Measurements from ENCODE around the gene CDH4.
"Not testable (repeated sequence)": the region's sequence is repeated elsewhere in the genome, so short reads cannot be mapped to it uniquely, and the experiment has no call there.

The CDH4 gene

DNA sequence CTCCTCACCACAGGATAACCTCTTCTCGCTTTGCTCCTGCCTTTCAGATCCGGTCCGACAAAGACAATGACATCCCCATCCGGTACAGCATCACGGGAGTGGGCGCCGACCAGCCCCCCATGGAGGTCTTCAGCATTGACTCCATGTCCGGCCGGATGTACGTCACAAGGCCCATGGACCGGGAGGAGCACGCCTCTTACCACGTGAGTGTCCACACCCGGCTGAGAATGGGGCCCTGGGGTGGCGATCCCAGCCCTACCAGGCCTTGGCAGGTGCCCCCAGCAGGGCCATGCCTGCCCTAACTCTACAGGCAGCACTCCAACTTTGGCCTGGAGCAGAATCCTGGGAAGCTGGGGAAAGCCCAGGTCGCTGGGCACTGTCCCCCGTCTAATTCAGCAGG, 592.6 kb downstream of the CDH4 start:
- no peak for DNase-seq

GRCh38 chr20:61845233-61845671, 593.2 kb downstream of the CDH4 start:
- DNase-seq = no peak

DNA sequence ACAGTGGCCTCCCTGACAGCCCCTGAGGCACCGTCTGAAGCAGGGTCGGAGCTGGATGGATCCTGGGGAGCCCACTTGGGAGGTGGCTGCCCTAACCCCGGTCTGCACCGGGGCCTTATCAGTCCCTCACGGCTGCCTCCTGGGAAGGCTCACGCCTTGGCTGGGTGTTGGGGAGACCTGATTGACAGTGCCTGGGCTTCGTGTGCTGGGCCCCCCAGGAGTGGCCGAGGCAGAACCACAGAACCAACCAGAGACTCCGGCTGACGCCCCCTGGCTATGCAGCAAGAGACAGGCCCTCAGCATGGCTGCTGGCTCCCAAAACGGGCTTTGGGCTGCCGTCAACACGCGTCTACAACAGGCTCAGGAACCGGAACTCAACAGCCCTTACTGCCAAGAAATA, 594.0 kb downstream of the CDH4 start:
- DNase-seq = no peak

- no peak for DNase-seq
These were observed 594.8 kb downstream of the CDH4 start for GRCh38 chr20:61846741-61847419.

DNA sequence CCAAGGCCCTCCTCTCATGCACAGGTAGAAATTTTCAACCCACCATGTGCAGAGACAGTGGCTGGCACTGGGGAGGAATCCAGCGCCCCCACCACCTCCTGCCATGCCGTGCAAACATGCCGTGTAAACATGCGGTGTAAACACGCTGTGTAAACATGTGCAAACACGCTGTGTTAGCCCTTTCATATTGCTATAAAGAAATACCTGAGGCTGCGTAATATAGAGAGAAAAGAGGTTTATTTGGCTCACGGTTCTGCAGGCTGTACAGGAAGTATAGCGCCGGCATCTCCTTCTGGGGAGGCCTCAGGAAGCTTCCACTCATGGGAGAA, 595.3 kb downstream of the CDH4 start:
- DNase-seq = no peak

- no peak for DNase-seq
These were observed 595.9 kb downstream of the CDH4 start for GRCh38 chr20:61847986-61848385.

- DNase-seq = no peak
These were observed 596.8 kb downstream of the CDH4 start for GRCh38 chr20:61848851-61849250.

DNA sequence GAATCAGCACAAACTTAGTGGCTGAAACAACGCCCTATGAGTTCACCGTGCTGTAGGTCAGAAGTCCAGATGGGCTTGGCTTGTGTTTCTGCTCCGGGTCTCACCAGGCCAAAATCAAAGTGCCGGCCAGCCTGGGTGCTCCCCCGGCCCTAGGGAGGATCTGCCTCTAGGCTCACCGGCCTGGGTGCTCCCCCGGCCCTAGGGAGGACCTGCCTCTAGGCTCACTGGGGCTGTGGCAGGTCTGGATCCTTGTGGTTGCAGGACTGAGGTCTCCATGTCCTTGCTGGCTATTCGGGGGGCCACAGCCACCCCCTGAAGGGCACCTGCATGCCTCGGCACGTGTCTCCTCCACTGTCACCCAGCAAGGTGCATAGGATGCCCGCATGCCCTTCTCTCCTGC, 597.3 kb downstream of the CDH4 start:
- DNase-seq = no peak

- no peak for DNase-seq
These were observed 597.8 kb downstream of the CDH4 start for GRCh38 chr20:61849822-61850221.

DNA sequence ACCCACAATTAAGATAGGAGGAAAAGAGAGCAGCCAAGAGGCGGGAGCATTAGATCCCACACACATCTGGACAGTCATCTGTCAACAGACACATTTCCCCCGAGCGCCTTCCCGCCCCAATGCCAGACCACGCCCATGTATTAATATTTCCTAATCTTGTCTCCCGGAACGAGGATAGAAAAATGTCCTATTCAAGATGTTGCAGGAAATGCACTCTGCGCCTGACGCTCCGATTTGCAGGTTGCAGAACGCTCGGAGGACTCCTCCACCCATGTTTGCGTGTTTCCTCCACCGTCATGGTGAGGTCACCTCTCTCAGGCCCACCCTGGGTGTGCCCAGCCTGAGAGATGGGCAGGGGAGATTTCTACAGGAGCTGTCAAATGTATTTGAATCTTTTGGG, 598.4 kb downstream of the CDH4 start:
- no peak for DNase-seq

- DNase-seq = no peak
These were observed 599.2 kb downstream of the CDH4 start for GRCh38 chr20:61850926-61851900.

DNA sequence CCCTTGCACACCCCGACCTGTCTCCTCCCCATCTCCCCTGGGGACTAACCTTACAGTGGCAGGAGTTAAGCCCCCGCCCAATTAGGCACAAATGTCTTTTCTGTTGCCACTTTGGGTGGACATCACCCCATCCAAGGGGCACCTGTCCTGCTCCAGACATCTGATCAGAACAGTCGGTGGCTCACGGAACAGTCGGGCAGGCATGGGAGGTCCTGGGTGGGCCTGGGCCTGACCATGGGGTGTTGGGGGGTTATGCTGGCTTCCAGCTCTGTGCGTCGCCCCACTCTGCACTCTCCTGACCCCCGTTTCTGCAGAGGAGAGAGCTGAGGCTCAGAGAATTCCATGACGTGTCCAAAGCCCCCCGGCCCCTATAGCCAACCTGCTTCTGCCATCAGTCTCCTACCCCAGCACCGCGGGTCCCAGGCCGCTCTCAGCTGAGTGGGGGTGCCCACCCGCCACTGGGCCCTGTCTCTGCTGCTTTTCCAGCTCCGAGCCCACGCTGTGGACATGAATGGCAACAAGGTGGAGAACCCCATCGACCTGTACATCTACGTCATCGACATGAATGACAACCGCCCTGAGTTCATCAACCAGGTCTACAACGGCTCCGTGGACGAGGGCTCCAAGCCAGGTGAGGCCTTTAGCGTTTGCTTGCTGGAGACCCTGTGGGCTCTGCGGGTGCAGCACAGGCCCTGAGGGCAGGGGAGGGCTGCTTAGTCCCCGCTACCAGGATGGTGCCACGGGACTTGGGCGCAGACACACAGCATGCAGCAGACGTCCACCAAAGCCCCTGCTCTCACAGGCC, 600.4 kb downstream of the CDH4 start:
- DNase-seq = no peak

- DNase-seq = no peak
These were observed 601.3 kb downstream of the CDH4 start for GRCh38 chr20:61853073-61854005.

- DNase-seq = not testable (repeated sequence)
These were observed 602.5 kb downstream of the CDH4 start for GRCh38 chr20:61854538-61854937.

DNA sequence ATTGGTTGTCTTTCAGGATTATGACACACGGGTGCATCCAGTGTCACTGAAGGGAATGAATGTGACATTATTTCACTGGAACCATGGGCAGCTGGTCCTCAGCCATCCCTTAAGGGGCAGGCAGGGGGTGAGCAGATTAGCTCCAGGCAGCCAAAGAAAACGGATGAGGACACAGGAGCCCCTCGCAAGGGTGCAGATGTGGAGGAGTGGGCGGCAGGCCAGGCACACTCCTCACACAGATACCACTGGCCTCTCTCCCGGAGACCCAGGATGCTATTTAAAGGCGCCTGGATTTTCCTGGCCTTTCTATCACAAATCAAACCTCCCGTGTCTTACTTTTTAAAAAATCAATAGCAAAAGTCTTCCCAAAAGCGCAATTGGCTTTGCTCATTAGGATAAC, 603.2 kb downstream of the CDH4 start:
- no peak for DNase-seq

- no peak for DNase-seq
These were observed 604.8 kb downstream of the CDH4 start for GRCh38 chr20:61856626-61857413.

GRCh38 chr20:61857414-61857775, 605.3 kb downstream of the CDH4 start:
- DNase-seq = no peak

DNA sequence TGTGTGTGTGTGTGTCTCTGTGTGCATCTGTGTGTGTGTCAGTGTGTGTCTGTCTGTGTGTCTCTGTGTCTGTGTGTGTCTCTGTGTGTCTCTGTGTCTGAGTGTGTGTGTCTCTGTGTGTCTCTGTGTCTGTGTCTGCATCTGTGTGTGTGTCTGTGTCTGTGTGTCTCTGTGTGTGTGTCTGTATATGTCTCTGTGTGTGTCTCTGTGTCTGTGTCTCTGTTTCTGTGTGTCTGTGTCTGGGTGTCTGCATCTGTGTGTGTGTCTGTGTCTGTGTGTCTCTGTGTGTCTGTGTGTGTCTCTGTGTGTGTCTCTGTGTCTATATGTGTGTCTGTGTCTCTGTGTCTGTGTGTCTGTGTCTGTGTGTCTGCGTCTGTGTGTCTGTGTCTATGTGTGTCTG, 605.8 kb downstream of the CDH4 start:
- no peak for DNase-seq

DNA sequence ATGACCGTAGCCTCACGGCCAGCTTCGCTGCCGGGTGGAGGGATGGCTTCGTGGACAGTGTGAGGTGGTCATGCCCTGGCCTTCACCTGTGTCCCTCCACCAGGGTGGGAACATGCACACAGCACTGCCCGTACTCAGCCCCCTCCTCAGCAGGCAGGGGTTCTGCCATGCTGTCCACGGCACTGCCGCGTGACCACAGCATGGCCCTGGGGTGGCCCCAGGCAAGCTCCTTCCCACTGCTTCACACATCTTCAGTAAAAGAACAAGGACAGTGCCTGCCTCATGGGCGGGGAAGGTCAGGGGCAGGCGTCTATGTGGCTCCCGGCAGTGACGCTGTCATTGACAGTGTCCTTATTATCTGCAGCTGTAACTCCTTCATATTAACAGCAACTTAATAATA, 607.7 kb downstream of the CDH4 start:
- DNase-seq = no peak

DNA sequence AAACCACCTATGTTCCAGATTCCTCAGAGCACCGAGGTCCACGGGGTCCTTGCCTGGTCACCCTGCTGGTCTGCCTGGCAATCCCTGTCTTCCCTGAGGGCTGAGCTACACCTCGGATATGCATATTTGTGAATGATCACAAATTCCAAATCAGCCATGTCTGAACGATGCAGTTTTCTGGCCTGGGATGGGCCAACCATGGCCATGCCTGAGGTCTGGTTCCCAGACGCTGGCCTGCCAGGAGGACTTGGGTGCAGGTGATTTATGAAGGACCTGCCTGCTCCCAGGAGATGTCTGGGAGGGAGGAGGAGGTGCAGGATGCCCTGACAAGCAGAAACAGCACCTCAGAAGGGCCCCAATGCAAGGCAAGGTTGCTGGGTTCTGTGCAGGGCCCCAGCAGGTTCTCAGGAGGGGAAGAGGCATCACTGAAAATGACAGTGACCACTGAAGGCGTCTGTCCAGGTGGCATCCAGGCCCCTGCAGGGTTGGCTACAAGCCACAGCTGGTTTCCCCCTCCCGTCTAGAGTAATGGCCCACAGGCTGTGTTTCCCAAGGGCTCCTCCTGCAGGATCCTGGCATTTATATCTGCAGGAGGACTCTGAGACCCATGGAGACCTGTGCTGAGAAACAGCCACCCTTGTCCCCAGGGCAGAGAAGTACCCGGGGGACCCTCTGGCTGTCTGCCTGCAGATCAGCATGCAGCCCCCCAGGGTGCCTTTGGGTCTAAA, 608.4 kb downstream of the CDH4 start:
- DNase-seq = no peak
